H7 (cell line): Measurements from ENCODE around the gene GPR37L1. TPM values are rescaled to one million over a fixed set of nuclear protein-coding genes. Genes with fewer than 3 reads are reported as not detected.
"Not testable (repeated sequence)": the region's sequence is repeated elsewhere in the genome, so short reads cannot be mapped to it uniquely, and the experiment has no call there.

ENCODE experiments used
- DNase-seq: peaks from one replicate; pipeline ENCODE4 v3.0.0; 2012
- H3K27me3 ChIP-seq: 2 replicates; pipeline ENCODE4 v1.6.0; 2011; ENCODE audit warnings: mild to moderate bottlenecking, low read length; ENCODE audit not compliant: control insufficient read depth, insufficient read depth
- H3K36me3 ChIP-seq: replicated peaks from 2 replicates; pipeline ENCODE4 v1.5.1; 2011; ENCODE audit warnings: low read length; ENCODE audit not compliant: control insufficient read depth, insufficient read depth
- H3K4me3 ChIP-seq: 2 replicates; pipeline ENCODE4 v1.5.1; 2011; ENCODE audit warnings: low read depth, mild to moderate bottlenecking, control low read depth, low read length, moderate library complexity; ENCODE audit not compliant: insufficient read depth
- total RNA-seq: library from RNA; depleted of rRNA; stranded (reverse); fragments of >200 nt; shearing (Covaris generic); gene quantifications from 2 replicates; pipeline ENCODE4 v1.2.3, GENCODE V29; 2014

The GPR37L1 gene
- total RNA-seq, 1 experiment from 2014 or later = under 0.01 TPM

DNA sequence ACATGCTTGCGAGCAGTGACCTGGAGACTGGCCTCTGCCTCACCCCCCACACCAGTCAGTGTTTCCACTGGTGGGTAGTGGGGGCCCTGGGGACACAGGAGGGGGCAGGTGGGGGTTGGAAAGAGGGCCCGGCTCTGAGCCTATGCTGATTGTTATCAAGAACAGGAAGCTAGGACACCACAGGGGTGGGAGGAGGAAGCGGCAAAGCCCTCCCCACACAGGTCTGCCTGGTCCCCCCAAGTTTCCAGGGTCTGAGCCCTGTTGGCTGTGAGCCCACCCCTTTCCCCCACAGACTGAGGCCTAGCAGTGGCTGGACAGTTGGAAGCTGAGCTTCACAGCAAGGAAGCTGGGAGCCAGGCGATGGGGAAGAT lies 39.3 kb downstream of the GPR37L1 start:
- Histone ChIP-seq H3K4me3 (no peak overlapping the region), H3K36me3 (no peaks in the 10 kb centered on the region), H3K27me3 (no peaks in the 10 kb centered on the region; the same call in 1 of the 2 replicates)
- no peak for DNase-seq

DNA sequence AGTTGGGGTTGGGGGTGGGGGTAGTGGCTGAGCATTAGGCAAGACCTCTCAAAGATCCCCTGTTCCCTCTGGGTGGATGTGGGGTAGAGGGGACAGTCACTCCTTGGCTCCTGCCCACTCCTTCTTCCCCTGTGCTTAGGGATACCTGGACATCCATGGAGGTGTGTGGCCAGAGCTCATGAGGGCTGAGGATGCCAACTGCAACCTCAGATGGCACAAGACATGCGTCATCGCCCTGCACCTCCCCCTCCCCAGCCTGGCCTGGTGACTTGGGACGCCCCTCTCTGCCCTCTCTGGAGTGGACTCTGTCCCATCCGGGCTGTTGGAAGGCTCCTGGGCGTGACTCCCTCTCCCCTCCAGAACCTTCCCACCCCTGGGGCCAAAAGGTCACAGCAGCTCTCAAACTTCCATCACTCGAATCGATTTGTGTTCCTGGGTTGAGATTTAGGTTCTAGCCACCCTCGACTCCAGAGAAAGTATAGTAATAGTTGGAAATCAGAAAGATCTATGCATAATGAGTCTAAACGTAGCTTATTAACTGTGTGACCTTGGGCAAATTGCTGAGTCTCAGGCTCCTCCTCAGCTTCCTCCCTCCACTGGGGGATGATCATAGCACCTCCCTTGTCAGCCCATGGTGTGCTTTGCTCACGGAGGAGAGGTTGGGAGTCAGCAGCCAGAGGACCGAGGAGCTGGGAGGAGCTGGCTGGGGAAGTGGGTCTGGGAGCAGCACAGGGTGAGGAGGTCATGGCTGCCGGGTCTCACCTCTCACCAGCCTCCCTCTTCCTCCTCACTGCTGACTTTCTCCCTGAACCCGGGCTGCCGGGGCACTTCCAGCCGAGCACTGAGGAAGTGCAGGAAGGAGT lies 39.9 kb downstream of the GPR37L1 start:
- DNase-seq = no peak
- no peaks in the 10 kb centered on the region for H3K36me3 ChIP-seq
- H3K4me3 ChIP-seq = no peak overlapping the region

DNA sequence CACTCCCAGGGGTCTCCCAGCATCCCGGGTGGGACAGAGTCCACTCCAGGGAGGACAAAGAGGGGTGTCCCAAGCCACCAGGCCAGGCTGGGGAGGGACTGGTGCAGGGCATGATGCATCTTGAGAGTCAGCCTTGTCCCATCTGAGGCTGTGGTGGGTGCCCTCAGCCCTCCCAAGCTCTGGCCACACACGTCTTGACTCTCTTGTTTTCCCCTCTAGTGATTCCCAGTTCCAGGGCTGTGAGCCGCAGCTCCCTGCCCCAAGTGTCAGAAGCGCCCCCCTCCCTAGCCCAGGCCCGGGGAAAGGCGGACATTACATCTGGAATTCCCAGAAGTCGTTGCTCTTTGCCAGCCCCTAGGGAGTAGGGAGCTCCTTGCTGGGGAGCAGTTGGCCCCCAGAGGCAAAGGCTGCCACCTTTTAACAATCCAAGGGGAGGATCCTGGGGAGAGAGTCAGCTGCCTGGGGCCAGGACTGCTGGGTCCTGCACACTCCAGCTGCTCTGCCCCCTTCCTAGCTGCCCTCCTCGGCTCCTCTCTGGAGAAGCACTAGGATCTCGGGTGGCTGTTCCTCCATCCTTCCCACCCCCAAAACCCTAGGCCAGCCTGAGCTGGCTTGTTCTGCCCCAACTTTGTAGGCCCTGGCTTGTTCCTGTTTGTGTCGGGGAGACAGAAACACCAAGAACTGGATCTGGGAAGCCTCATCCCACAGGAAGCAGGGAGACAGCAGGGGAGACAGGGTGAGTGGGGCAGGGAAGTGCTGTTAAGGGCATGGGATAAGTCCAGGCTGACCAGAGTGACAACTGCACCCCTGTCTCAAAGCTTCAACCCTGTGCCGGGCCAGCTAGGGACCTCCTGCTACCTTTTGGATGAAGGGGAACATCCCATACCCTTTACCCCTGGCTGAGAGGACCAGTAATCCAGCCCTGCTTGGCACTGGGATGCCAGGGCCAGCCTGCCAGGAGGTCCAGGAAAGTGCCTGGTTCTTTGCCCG lies 40.9 kb downstream of the GPR37L1 start:
- Histone ChIP-seq H3K36me3 (no peaks in the 10 kb centered on the region), H3K4me3 (no peak overlapping the region), H3K27me3 (no peaks in the 10 kb centered on the region)
- DNase-seq = peak; percentile 62

More for the DNA sequence above, 39.9 kb downstream of the GPR37L1 start:
- no peaks in the 10 kb centered on the region; the same call in 1 of the 2 replicates for H3K27me3 ChIP-seq

DNA sequence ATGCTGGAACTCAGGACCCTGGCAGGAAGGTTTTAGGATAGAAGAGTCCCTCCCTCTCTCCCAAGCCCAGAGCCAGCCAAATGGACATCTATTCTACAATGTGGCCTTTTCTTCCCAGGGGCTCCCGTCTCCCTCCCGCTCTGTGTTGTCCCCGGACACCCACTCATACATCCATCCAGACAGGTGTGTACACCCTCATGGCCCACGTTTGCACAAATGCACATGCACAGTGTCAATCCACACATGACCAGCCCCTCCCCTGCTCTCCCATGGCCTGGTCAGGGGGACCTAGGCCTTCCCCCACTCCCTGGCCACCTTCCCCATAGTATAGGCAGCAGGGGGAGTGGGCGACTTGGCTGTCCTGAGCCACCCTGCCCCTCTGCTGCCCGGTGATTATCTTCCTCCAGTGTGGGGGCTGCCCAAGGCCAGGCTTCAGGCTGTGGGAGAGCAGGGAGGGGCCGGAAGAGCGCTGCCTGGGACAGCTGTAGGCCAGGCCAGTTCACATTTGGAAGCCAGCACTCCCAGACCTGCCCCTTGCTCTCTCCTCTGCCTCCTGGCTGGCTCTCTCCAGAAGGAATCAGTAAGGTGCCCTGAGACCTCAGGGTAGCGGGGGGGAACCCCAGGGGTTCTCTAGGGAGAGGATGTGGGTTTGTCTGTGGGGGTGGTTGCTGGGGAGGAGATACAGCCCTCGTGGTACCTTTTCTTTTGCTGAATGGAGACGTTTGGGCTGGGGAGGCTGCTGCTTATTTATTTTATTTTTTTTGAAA lies 41.7 kb downstream of the GPR37L1 start:
- Histone ChIP-seq H3K36me3 (no peaks in the 10 kb centered on the region), H3K27me3 (no peaks in the 10 kb centered on the region), H3K4me3 (no peak overlapping the region)
- DNase-seq = no peak

DNA sequence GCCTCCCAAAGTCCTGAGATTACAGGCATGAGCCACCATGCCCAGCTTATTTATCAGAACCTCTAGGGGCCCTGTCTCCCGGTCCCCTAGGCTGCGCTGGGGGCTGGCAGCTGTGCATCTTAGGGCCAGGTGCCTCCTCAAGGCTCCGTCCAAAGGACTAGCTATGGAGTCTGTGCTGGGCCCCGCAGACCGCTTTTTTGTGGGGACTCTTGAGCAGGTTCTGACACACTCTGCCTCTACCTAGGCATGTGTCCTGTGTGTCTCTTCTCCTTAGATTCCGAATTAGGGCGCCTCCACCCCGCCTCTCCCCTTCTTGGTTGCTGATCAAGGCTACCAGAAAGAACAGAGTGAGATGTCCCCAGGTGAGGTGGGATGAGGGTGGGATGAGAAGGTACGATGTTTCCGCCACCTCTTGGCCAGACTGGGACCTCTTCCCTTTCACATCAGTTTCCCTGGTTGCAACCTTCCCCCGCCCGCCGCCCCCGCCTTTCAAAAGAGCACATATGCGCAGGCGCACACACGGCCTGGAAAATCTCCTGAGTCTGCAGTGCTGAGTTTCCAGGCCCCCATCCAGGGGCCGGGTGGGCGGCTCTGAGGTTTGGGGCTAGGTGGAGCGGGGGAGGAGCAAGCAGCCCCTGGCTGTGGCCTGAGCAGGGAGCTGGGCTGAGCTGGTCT lies 42.7 kb downstream of the GPR37L1 start:
- Histone ChIP-seq H3K36me3 (no peaks in the 10 kb centered on the region), H3K4me3 (no peak overlapping the region), H3K27me3 (no peaks in the 10 kb centered on the region)
- peak; percentile 72 for DNase-seq

DNA sequence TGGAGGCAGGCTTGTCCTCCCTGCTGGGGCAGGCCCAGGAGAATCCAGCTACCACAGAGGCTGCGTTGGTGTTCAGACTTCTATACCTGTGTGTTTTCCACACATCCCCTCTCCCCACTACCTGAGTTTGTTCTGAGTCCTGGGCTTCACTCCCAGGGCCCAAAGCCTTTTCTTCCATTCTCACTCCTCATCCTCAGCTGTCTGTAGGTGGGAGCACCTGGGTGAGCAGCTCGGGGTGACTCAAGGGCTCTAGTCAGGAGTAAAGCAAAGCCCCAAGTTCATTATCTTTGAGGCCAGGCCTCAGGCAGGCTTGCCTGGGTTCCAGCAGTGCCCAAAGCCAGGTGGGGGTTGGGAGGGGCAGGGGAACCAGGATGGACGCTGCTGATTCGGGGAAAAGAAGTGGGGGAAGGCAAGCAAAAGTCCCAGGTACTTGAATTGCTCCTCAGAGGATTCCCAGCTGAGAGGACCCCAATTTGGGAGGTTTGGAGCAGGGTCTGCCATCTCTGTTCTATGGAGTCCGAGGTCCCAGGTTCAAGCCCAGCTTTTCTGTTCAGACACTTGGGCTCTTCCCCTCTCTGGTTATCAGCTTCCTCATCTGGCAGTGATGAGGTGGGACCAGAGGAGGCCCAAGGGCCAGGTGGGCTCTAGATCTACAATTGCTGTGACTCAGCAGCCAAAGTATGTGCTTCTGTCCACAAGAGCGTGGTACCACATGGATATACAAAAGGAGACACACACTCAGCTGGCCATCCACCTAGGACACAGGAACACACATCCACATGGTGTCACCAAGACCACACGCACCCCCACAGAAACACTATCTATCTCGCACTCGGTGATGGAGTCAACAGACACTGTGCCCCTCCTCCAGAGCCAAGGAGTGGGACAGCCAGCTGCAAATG lies 43.5 kb downstream of the GPR37L1 start:
- DNase-seq = no peak
- Histone ChIP-seq H3K27me3 (no peaks in the 10 kb centered on the region), H3K36me3 (no peaks in the 10 kb centered on the region), H3K4me3 (no peak overlapping the region)

DNA sequence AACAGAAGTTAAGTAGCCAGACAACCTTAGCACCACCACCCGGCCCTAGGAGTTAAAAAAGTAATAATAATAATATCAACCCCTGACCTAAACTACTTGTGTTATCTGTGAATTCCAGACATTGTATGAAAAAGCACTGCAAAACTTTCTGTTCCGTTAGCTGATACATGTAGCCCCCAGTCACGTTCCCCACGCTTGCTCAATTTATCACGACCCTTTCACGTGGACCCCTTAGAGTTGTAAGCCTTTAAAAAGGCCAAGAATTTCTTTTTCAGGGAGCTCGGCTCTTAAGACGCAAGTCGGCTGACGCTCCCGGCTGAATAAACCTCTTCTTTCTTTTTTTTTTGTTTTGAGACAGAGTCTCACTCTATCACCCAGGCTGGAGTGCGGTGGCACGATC lies 44.3 kb downstream of the GPR37L1 start:
- DNase-seq, H3K4me3 ChIP-seq: not testable (repeated sequence)

DNA sequence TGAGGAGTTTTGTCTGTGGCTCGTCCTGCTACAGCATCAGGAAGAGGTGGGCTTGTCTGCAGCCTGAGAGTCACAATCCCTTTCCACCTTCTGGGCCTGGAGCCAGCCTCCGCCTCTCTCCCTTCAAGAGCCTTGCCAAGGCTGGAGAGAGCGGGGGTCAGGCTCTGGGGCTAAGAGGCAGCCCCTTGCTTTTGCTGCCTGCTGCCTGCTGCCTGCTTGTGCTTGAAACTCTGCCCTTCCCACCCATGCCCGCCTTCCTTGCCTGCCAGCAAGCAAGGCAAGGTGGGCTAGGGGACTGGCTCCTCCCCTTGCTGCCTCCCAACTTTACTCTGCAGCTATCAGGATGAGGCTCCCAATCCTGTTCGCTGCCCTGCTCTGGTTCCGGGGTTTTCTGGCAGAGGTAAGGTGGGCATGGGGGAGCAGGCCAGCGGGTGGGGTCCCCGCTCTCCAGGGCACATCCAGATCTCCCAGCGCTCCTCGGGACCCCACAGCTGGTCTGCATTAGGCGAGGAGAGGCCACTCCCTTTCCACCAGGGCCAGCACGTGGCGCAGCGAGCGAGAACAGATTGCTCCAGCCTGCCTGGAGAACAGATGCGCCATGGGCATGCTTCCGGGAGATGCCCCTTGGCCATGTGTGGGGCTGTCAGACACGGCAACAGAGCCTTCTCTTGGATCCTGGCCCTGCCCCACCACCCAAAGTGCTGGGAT lies 45.1 kb downstream of the GPR37L1 start:
- H3K4me3 ChIP-seq = no peak overlapping the region
- no peak for DNase-seq
- H3K27me3 ChIP-seq = no peaks in the 10 kb centered on the region
- H3K36me3 ChIP-seq = no peaks in the 10 kb centered on the region

More for the DNA sequence above, 44.3 kb downstream of the GPR37L1 start:
- H3K36me3 ChIP-seq, H3K27me3 ChIP-seq: not testable (repeated sequence)

DNA sequence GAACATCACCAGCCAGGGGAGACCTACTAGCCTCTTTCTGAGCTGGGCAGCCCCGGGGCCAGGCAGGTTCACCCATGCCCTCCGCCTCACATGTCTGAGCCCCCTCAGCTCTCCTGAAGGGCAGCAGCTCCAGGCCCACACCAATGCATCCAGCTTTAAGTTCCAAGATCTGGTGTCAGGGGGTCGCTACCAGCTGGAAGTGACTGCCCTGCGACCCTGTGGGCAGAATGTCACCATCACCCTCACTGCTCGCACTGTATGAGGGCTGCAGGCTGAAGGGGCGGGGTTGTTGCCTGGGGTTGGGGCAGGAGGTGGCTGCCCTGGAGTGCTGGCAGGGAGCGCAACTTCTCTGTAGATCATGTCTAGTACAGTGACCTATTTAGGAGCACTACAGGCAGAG lies 46.1 kb downstream of the GPR37L1 start:
- no peak for DNase-seq
- Histone ChIP-seq H3K36me3 (no peaks in the 10 kb centered on the region), H3K27me3 (no peaks in the 10 kb centered on the region), H3K4me3 (no peak overlapping the region)

DNA sequence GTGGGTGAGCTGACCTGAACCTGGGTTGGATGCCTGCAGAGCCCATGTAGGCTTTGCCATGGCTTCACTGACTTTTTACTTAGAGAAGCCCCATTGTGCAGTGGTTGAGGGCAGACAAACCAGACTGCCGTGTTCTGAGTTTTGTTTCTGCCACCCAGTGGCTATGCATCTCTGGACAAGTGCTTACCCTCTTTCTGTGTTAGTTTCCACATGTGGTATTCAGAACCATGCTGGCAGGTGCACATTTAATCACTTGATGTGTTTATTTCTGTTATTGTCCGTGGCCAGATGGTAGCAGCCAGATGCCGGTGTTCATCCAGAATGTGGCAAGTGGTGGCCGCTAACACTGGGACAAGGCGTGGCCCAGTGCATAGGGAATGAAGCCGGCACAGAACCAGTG lies 48.0 kb downstream of the GPR37L1 start:
- H3K36me3 ChIP-seq = no peaks in the 10 kb centered on the region
- no peak overlapping the region for H3K4me3 ChIP-seq
- no peaks in the 10 kb centered on the region for H3K27me3 ChIP-seq
- DNase-seq = no peak

DNA sequence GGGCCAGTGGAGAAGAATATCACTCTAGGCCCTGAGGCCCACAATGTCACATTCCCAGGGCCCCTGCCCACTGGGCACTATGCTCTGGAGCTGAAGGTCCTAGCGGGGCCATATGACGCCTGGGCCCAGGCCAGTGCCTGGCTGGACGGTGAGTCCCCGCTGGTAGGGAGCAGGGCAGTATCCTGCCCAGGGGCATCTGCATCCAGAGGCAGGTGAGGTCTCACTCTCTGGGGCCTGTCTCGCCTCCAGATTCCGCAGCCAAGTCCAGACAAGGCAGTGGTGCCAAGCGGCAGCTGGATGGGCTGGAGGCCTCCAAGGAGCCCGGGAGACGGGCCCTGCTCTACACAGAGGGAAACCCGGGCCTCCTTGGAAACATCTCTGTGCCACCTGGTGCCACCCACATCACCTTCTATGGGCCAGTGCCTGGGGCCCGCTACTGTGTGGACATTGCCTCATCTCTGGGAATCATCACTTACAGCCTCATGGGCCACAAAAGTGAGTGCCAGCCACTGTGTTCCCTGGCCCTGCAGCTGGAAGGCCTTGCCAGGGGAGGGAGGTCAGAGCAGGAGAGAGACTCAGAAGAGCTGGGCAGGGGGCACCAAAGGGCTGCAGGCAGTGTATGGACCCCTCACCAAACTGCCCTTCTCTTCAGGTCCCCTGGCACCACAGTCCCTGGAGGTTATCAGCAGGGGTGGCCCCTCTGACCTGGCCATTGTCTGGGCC lies 48.7 kb downstream of the GPR37L1 start:
- Histone ChIP-seq H3K4me3 (no peak overlapping the region), H3K27me3 (no peaks in the 10 kb centered on the region), H3K36me3 (no peaks in the 10 kb centered on the region)
- no peak for DNase-seq

DNA sequence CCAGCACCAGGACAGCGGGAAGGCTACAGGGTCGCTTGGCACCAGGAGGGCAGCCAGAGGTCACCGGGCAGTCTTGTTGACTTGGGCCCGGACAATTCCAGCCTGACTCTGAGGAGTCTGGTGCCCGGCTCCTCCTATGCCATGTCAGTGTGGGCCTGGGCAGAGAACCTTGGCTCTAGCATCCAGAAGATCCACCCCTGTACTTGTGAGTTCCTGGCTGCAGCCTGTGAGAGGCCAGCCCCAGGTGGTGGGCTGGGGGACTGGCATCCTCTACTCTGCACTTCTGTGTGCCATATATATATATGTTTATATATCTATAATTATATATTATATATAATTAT lies 49.3 kb downstream of the GPR37L1 start:
- Histone ChIP-seq H3K27me3 (no peaks in the 10 kb centered on the region), H3K4me3 (no peak overlapping the region), H3K36me3 (no peaks in the 10 kb centered on the region)
- peak; percentile 62 for DNase-seq
